Thyroid gland (tissue), 4 donors: ENCODE results near the gene CAGE1. TPM values are rescaled to one million over a fixed set of nuclear protein-coding genes. Genes with fewer than 3 reads are reported as not detected.
"Not testable (repeated sequence)": the region's sequence is repeated elsewhere in the genome, so short reads cannot be mapped to it uniquely, and the experiment has no call there.

Experiments
- DNase-seq, 2 donors: peaks; one replicate each; pipeline ENCODE4 v3.0.0-alpha.2; 2019
- H3K27ac ChIP-seq, 3 donors: fragments of 200-600 bp; sonication (generic); 1 replicate in 2 of 3; 2 replicates in 1 of 3; pipeline ENCODE4 v1.5.1; 2016 to 2019; ENCODE audit warnings: mild to moderate bottlenecking in 1 of 3, moderate library complexity in 1 of 3
- H3K27me3 ChIP-seq: fragments of 200-600 bp; sonication (generic); one replicate; pipeline ENCODE4 v1.5.1; 2019
- H3K36me3 ChIP-seq, 2 donors: fragments of 200-600 bp; sonication (generic); one replicate each; pipeline ENCODE4 v1.5.1; 2016 to 2019
- H3K4me1 ChIP-seq, 2 donors: fragments of 200-600 bp; sonication (generic); one replicate each; pipeline ENCODE4 v1.5.1; 2017 to 2019
- H3K4me3 ChIP-seq, 3 donors: fragments of 200-600 bp; sonication (generic); replicated peaks in 1 of 3; 1 replicate in 2 of 3; 2 replicates in 1 of 3; pipeline ENCODE4 v1.5.1; 2016; ENCODE audit warnings: mild to moderate bottlenecking in 1 of 3
- H3K9me3 ChIP-seq: fragments of 200-600 bp; sonication (generic); one replicate; pipeline ENCODE4 v1.5.1; 2017
- CTCF ChIP-seq, 6 experiments: fragments of 200-600 bp in 3 of 6; fragments of 450-650 bp in 3 of 6; sonication (generic) in 3 of 6; IDR thresholded peaks; one replicate each; pipeline ENCODE4 v1.5.1; 2016 to 2019; ENCODE audit warnings: antibody characterized with exemption in 6 of 6, mild to moderate bottlenecking in 2 of 6, inconsistent platforms in 1 of 6, moderate library complexity in 1 of 6
- POLR2A ChIP-seq, 2 donors: fragments of 450-650 bp; IDR thresholded peaks; one replicate each; pipeline ENCODE4 v1.6.1; 2017; ENCODE audit warnings: antibody characterized with exemption in 2 of 2, mild to moderate bottlenecking in 2 of 2, moderate library complexity in 1 of 2
- WGBS, 2 donors: methylation state at CpG; one replicate each; pipeline ENCODE4 v1.1.5; 2017; 5-methylcytosine and 5-hydroxymethylcytosine counted together
- intact Hi-C: fragments of 100-400 bp; cut with DNase I; formaldehyde crosslinking; loops from one replicate; pipeline ENCODE4 v1.15.1; 2023
- total RNA-seq, 4 donors: library from RNA; depleted of rRNA; stranded (reverse); fragments of >200 nt; gene quantifications; one replicate each; pipeline ENCODE4 v1.2.3, GENCODE V29; 2016

CAGE1 gene
- total RNA-seq, 4 donors from 2014 or later: 0.20 TPM; not detected in 3

DNA sequence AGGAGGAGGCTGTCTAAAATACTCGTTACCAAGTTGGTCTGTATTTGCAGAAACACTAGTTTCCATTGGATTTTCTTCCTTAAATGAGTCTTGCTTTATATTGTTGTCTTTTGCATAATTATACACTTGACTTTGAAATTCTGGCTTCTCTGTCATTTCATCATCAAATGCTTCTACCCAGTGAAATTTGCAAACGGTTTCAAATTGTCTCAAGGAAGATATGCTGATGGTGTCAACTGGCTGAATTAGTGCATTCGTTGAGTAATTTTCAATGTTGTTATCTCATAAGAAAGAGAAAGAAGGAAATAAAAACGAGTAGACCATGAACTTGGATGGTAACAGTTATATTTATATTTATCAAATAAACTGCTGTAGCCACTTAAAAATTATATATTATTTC lies 10.8 kb downstream of the CAGE1 start:
- WGBS, 2 donors: 59 to 68% methylated on average over 4 of the region's 4 CpGs
- intact Hi-C loops: no loop called here
- Histone ChIP-seq H3K4me3 (no peak overlapping the region), H3K27me3 (no peaks in the 10 kb centered on the region), H3K4me1 (no peaks in the 10 kb centered on the region), H3K36me3 (no peaks in the 10 kb centered on the region), H3K9me3 (no peaks in the 10 kb centered on the region), H3K27ac (no peak overlapping the region)
- DNase-seq: no peak
- no peak for TF ChIP-seq POLR2A (IDR thresholded peaks at IDR 0.05)
- TF ChIP-seq CTCF (IDR thresholded peaks at IDR 0.05): no peak

DNA sequence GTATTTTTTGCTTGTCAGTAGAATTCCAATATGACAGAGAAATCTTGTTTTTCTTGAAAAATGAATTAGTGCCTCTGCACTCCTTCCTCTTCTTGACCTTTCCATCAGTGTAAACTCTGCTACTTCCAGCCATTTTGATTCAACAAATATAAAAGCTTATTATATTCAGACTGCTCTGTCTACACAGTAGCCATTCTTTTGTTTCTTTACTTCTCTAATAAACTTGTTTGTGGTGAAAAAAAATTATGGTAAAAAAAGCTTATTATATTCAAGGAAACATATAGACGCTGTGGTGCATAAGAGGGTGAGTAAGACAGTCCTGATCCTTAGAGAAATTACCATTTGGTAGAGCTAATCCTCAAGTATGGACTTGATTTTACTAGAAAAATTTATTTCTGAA lies 11.6 kb downstream of the CAGE1 start:
- no peak for DNase-seq
- H3K36me3 ChIP-seq: no peaks in the 10 kb centered on the region
- no peaks in the 10 kb centered on the region for H3K4me1 ChIP-seq
- WGBS, 2 donors: 91 to 92% methylated on average over 1 of the region's 1 CpG
- H3K27me3 ChIP-seq: no peaks in the 10 kb centered on the region
- H3K27ac ChIP-seq: no peak overlapping the region
- TF ChIP-seq CTCF (IDR thresholded peaks at IDR 0.05): no peak
- TF ChIP-seq POLR2A (IDR thresholded peaks at IDR 0.05): no peak
- no peak overlapping the region for H3K4me3 ChIP-seq
- no peaks in the 10 kb centered on the region for H3K9me3 ChIP-seq
- intact Hi-C loops: no loop called here

DNA sequence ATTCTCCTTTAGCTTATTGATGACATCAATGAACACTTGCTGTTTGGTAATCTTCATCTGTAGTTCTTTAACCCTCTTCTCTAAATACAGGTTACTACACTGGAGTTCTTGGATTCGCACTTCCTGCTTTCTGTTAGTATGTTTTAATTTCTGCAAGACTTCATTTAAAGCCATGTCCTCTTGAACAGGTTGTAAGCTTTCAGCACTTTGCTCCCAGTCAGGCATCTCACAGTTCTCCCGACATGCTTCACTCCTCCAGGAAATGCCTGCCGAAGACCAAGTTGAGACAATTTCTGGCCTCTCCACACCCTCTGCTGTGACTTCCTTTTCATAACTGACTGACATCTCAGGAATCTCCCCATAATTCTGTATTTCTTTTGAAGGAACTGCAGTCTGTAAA lies 15.8 kb downstream of the CAGE1 start:
- DNase-seq: no peak
- no peak overlapping the region for H3K4me3 ChIP-seq
- TF ChIP-seq CTCF (IDR thresholded peaks at IDR 0.05): no peak
- TF ChIP-seq POLR2A (IDR thresholded peaks at IDR 0.05): no peak
- 55 to 59% methylated on average over 3 of the region's 3 CpGs for WGBS, 2 donors
- no peaks in the 10 kb centered on the region for H3K27me3 ChIP-seq
- H3K4me1 ChIP-seq: no peaks in the 10 kb centered on the region
- H3K27ac ChIP-seq: no peak overlapping the region
- no peaks in the 10 kb centered on the region for H3K36me3 ChIP-seq
- H3K9me3 ChIP-seq: no peaks in the 10 kb centered on the region
- intact Hi-C loops: no loop called here

DNA sequence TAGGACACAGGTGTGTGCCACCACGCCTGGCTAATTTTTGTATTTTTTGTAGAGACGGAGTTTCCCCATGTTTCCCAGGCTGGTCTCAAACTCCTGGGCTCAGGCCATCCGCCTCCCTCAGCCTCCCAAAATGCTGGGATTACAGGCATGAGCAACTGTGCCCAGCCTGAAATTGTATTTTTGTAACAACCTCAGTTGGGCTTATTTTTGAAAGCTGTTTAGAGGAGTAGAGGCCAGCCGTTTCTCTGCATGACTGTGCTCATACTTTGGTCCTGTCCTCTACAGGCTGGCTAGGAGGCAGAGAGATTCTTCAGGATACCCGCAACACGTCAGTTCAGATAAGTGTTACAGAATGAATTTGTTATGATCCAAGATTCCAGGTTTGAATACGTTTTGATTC lies 22.1 kb downstream of the CAGE1 start:
- H3K4me1 ChIP-seq: no peaks in the 10 kb centered on the region
- no peak for DNase-seq
- intact Hi-C loops: no loop called here

DNA sequence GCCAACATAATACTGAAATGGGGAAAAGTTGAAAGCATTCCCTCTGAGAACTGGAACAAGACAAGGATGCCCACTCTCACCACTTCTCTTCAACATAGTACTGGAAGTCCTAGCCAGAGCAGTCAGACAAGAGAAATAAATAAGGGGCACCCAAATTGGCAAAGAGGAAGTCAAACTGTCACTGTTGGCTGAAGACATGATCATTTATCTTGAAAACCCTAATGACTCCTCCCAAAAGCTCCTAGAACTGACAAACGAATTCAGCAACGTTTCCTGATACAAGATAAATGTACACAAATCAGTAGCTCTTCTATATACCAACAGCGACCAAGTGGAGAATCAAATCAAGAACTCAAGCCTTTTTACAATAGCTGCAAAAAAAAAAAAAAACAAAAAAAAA lies 37.6 kb downstream of the CAGE1 start:
- H3K27me3 ChIP-seq, H3K4me3 ChIP-seq, H3K4me1 ChIP-seq, DNase-seq, H3K9me3 ChIP-seq, intact Hi-C loops, H3K36me3 ChIP-seq, H3K27ac ChIP-seq: not testable (repeated sequence)
- 67 to 74% methylated on average over 3 of the region's 3 CpGs for WGBS, 2 donors

More for the DNA sequence above, 22.1 kb downstream of the CAGE1 start:
- Histone ChIP-seq H3K36me3 (no peaks in the 10 kb centered on the region), H3K4me3 (no peak overlapping the region), H3K27ac (no peak overlapping the region), H3K27me3 (no peaks in the 10 kb centered on the region), H3K9me3 (no peaks in the 10 kb centered on the region)
- no peak for TF ChIP-seq CTCF (IDR thresholded peaks at IDR 0.05)
- no peak for TF ChIP-seq POLR2A (IDR thresholded peaks at IDR 0.05)
- 85 to 91% methylated on average over 7 of the region's 7 CpGs for WGBS, 2 donors

GRCh38 chr6:7350591-7350990 lies 39.0 kb downstream of the CAGE1 start:
- intact Hi-C loops, H3K27me3 ChIP-seq, H3K4me1 ChIP-seq, H3K9me3 ChIP-seq, H3K36me3 ChIP-seq, H3K4me3 ChIP-seq, H3K27ac ChIP-seq, DNase-seq: not testable (repeated sequence)
- 87 to 90% methylated on average over 1 of the region's 1 CpG for WGBS, 2 donors

- H3K27ac ChIP-seq, H3K4me3 ChIP-seq, H3K9me3 ChIP-seq, H3K4me1 ChIP-seq, intact Hi-C loops, DNase-seq, H3K27me3 ChIP-seq, H3K36me3 ChIP-seq: not testable (repeated sequence)
- WGBS, 2 donors: 57 to 71% methylated on average over 1 to 2 of the region's 2 CpGs
Measured at GRCh38 chr6:7347551-7347997, 42.0 kb downstream of the CAGE1 start.

DNA sequence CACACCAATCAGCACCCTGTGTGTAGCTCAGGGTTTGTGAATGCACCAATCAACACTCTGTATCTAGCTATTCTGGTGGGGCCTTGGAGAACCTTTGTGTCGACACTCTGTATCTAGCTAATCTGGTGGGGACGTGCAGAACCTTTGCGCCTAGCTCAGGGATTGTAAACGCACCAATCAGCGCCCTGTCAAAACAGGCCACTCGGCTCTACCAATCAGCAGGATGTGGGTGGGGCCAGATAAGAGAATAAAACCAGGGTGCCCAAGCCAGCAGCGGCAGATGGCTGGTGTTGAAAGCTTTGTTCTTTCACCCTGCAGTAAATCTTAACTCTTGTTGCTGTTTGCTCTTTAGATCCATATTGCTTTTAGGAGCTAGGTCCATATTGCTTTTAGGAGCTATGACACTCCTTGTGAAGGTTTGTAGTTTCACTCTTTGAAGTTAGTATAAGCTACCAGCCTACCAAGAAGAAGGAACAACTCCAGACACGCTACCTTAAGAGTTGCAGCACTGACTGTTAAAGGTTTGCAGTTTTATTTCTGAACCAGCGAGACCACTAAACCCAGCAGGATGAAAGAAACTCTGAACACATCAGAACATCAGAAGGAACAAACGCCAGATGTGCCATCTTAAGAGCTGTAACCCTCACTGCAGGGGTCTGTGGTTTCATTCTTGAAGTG lies 44.6 kb downstream of the CAGE1 start:
- H3K4me3 ChIP-seq, H3K4me1 ChIP-seq, DNase-seq, H3K36me3 ChIP-seq, H3K27ac ChIP-seq, intact Hi-C loops, H3K27me3 ChIP-seq, H3K9me3 ChIP-seq: not testable (repeated sequence)
- 86 to 93% methylated on average over 7 to 10 of the region's 10 CpGs for WGBS, 2 donors
